GM12864 (cell line): ENCODE results near the gene FAM3A.

ENCODE experiments used
- DNase-seq: peaks from one replicate; pipeline ENCODE4 v3.0.0-alpha.2; 2011; ENCODE audit warnings: low read depth
- H3K4me3 ChIP-seq: 2 replicates; pipeline ENCODE4 v1.5.1; 2011; ENCODE audit warnings: mild to moderate bottlenecking, low read depth, low read length, control low read depth
- TF ChIP-seq, protein P1 (sequence below): IDR thresholded peaks from 2 replicates; pipeline ENCODE4 v1.5.1; 2011; ENCODE audit warnings: low read depth, mild to moderate bottlenecking, moderate library complexity, low read length, control low read depth, inconsistent platforms; ENCODE audit errors: missing control alignments

FAM3A gene

DNA sequence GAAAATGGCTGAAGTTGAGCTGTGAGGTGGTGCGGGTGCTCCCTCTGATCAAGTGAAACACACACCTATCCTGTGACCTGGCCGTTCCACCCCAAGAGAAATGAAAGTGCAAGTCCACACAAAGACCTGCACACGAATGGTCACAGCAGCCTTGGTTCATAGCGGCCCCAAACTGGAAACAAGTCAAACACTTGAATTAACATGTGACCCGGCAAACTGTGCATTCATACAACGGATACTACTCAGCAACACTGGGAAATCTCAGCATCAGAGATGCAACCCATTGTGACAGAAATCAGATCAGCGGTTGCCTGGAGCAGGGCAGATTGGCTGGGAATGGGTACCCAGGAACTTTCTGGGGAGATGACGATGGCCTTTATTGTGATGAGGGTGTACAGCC is 23.0 kb upstream of the FAM3A start:
- no peak for DNase-seq
- H3K4me3 ChIP-seq = no peak overlapping the region
- TF ChIP-seq, protein P1, sequence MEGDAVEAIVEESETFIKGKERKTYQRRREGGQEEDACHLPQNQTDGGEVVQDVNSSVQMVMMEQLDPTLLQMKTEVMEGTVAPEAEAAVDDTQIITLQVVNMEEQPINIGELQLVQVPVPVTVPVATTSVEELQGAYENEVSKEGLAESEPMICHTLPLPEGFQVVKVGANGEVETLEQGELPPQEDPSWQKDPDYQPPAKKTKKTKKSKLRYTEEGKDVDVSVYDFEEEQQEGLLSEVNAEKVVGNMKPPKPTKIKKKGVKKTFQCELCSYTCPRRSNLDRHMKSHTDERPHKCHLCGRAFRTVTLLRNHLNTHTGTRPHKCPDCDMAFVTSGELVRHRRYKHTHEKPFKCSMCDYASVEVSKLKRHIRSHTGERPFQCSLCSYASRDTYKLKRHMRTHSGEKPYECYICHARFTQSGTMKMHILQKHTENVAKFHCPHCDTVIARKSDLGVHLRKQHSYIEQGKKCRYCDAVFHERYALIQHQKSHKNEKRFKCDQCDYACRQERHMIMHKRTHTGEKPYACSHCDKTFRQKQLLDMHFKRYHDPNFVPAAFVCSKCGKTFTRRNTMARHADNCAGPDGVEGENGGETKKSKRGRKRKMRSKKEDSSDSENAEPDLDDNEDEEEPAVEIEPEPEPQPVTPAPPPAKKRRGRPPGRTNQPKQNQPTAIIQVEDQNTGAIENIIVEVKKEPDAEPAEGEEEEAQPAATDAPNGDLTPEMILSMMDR = no peak

DNA sequence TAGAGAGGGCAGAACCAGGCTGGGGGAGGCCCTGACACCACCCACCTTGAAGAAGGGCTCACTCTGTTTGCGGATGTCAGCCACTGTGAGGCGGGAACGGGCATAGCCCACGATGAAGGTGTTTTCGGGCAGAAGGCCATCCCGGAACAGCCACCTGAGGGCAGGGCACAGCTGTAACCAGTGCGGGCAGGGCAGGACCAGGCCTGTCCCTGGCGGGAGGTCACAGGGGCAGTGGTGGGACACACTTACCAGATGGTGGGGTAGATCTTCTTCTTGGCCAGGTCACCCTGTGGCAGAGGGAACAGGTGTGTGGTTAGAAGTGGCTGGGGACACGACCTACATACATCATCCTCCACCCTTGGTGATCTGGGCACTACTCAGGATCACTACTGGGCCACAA is 19.9 kb upstream of the FAM3A start:
- no peak overlapping the region for H3K4me3 ChIP-seq
- DNase-seq = no peak
- TF ChIP-seq, protein P1 = no peak

DNA sequence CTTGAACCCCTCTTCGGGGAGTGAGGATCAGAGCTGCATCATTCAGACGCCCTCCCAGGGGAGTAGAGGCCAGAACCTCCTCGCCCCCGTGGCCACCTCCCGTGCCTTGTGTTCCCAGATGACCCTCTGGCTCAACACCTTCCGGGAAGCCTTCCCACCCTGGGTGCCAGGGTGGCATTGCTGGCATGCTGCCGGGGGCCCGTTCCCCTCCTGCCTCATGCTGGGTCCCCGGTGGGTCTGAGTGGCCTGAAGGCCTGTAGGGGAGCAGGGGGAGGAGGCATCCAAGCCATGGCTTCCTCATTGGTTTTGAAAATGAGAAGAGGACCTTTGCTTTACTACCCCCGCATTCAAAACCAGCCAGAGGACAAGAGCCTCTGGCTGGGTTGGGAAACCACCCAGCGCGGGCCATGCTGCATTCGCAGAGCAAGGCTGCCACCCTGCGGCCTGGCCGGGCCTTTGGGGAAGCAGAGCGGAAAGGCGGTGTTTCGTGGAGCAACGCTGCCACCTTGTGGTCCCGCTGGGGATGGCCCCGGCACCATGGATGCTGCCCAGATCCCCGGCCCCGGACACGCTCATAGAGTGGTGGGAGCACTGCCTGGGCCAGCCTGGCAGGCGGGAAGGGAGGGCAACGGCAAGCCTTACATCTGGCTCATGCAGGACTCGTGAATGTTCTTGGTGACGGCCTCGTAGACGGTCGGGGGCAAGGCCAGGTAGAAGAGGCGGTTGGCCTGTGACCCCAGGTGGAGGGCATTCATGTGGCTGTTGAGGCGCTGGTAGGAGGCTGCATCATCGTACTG is 18.7 kb upstream of the FAM3A start:
- TF ChIP-seq, protein P1 = peak; percentile 86
- no peak overlapping the region for H3K4me3 ChIP-seq
- DNase-seq = no peak

DNA sequence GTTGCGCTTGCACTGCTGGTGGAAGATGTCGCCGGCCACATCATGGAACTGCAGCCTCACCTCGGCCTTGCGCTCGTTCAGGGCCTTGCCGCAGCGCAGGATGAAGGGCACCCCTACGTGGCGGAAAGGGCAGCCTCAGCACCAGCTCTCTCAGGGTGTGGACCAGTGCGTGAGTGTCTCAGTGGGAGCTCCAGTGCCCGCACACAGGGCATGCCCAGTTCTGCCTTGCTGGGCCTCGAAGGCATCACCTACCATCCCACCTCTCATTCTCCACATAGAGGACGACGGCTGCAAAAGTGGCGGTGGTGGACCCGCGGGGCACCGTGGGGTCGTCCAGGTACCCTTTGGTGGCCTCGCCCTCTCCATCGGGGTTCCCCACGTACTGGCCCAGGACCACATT is 16.7 kb upstream of the FAM3A start:
- TF ChIP-seq, protein P1 = no peak
- no peak for DNase-seq

DNA sequence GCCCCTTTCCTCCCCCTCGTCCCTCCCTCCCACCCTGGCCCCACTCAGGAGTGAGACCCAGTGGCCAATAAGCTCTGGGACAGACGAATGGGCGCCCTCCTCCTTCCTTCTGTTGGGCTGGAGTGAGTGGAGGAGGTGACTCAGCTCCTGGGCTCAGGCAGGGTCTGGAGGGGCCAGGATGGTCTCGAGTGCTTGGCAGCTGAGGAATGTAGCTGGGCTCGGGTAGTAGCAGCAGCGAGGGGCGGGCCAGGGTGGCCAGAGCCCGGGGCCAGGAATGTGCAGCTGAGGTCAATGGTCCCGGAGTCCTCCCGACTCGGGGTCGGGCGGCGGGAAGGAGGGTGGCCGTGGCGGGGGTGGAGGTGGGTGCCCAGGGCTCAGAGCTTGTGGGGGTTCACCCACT is 15.6 kb upstream of the FAM3A start:
- H3K4me3 ChIP-seq = no peak overlapping the region
- TF ChIP-seq, protein P1 = no peak
- DNase-seq = no peak

More for the DNA sequence above, 16.7 kb upstream of the FAM3A start:
- no peak overlapping the region for H3K4me3 ChIP-seq

DNA sequence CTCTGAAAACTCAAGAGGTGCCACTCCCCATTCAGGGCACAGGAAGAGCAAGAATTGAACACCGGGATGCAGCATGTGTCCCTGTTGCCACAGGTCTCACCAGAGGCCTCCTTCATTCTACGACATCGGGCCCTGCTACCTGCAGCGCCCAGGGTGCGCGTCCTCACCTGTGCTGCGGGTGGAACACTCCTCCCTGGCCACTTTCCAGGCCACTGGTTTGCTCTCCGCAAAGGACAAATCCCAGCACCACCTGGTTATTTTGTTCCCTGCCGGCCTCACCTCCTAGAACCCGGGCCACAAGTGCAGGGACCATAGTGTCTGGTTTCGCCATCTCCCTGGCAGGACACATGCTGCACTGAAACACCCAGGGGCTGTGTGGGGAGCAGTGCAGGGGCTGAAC is 14.3 kb upstream of the FAM3A start:
- DNase-seq = no peak
- TF ChIP-seq, protein P1 = no peak
- no peak overlapping the region for H3K4me3 ChIP-seq

DNA sequence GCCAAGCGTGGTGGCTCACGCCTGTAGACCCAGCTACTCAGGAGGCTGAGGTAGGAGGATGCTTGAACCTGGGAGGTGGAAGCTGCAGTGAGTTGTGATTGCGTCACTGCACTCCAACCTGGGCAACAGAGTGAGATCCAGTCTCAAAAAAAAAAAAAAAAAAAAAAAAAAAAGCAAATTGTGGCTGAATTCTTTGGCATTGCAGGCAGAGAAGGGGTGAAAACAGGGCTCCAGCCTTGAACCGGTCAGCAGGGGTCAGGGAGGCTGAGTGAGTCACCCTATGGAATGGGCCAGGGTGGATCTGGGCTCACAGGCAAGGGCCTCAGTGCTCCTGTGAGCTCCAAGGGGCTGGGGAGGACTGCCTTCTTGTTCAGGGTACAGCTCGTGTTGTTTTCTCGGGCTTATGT is 13.2 kb upstream of the FAM3A start:
- no peak overlapping the region for H3K4me3 ChIP-seq
- TF ChIP-seq, protein P1 = no peak
- no peak for DNase-seq
